Stimulated activated CD4-positive, alpha-beta T cell treated with anti-CD3 and anti-CD28 coated beads, Interleukin-12 subunit alpha, Interleukin-12 subunit beta, amount 100 ng/mL, for 24 hours (primary cell): Measurements from ENCODE around the gene WASHC2A.
"Not testable (repeated sequence)": the region's sequence is repeated elsewhere in the genome, so short reads cannot be mapped to it uniquely, and the experiment has no call there.

ENCODE experiments used
- DNase-seq, 2 experiments: peaks; one replicate each; pipeline ENCODE4 v3.0.0-alpha.2; 2020; ENCODE audit warnings: low read depth in 2 of 2

Gene WASHC2A

GRCh38 chr10:50143512-50144174 is 75.9 kb downstream of the WASHC2A start:
- not testable (repeated sequence) for DNase-seq

GRCh38 chr10:50145575-50145974 is 77.8 kb downstream of the WASHC2A start:
- DNase-seq: not testable (repeated sequence)

- no peak for DNase-seq
Measured at GRCh38 chr10:50152792-50153272, 85.1 kb downstream of the WASHC2A start.

GRCh38 chr10:50157868-50158267 is 90.1 kb downstream of the WASHC2A start:
- not testable (repeated sequence) for DNase-seq

- DNase-seq: not testable (repeated sequence)
Measured at GRCh38 chr10:50159856-50160255, 92.1 kb downstream of the WASHC2A start.

- not testable (repeated sequence) for DNase-seq
Measured at GRCh38 chr10:50165038-50165437, 97.3 kb downstream of the WASHC2A start.

- not testable (repeated sequence) for DNase-seq
Measured at GRCh38 chr10:50167833-50168232, 100.1 kb downstream of the WASHC2A start.

GRCh38 chr10:50169506-50169905 is 101.8 kb downstream of the WASHC2A start:
- DNase-seq: not testable (repeated sequence)

GRCh38 chr10:50174788-50175525 is 107.2 kb downstream of the WASHC2A start:
- DNase-seq: not testable (repeated sequence)
